Common myeloid progenitor, CD34-positive (primary cell): Measurements from ENCODE around the gene ETV3L.

Experiments used
- CTCF ChIA-PET: fragments of 350-600 bp; sonication (Branson Sonifier 250); formaldehyde crosslinking; loops from one replicate; lab custom pipeline; 2021; ENCODE audit warnings: antibody characterized with exemption; lab: Charles Lee
- POLR2A ChIA-PET: fragments of 350-600 bp; sonication (Branson Sonifier 250); formaldehyde crosslinking; loops from one replicate; lab custom pipeline; 2021; ENCODE audit warnings: antibody characterized with exemption; lab: Charles Lee
- DNase-seq, 3 donors: peaks; one replicate each; pipeline versions ENCODE4 v3.0.0 to v3.0.0-alpha.2; 2013
- H3K27ac ChIP-seq, 2 experiments: 1 replicate in 1 of 2; 2 replicates in 1 of 2; pipeline ENCODE4 v1.7.0; 2013; ENCODE audit warnings: inconsistent platforms in 2 of 2, low read length in 2 of 2, mild to moderate bottlenecking in 2 of 2, low read depth in 1 of 2, moderate library complexity in 1 of 2; ENCODE audit not compliant: severe bottlenecking in 2 of 2, insufficient read depth in 1 of 2, poor library complexity in 1 of 2
- H3K27me3 ChIP-seq, 5 experiments: replicated peaks in 2 of 5; 1 replicate in 3 of 5; 2 replicates in 2 of 5; pipeline versions ENCODE4 v1.6.1 to v1.7.0; 2013; ENCODE audit warnings: low read length in 4 of 5, mild to moderate bottlenecking in 2 of 5, moderate library complexity in 2 of 5, inconsistent platforms in 1 of 5; ENCODE audit not compliant: insufficient read depth in 5 of 5, control insufficient read depth in 4 of 5
- H3K36me3 ChIP-seq, 4 experiments: 1 replicate in 2 of 4; 2 replicates in 2 of 4; pipeline versions ENCODE4 v1.6.1 to v1.7.0; 2013; ENCODE audit warnings: low read length in 3 of 4, control low read depth in 1 of 4, mild to moderate bottlenecking in 1 of 4; ENCODE audit not compliant: control insufficient read depth in 4 of 4, insufficient read depth in 4 of 4
- H3K4me1 ChIP-seq, 4 experiments: 1 replicate in 3 of 4; 2 replicates in 1 of 4; pipeline versions ENCODE4 v1.6.1 to v1.7.1; 2013; ENCODE audit warnings: low read length in 3 of 4, mild to moderate bottlenecking in 3 of 4, control low read depth in 1 of 4, inconsistent platforms in 1 of 4, moderate library complexity in 1 of 4; ENCODE audit not compliant: control insufficient read depth in 4 of 4, insufficient read depth in 4 of 4; ENCODE audit errors: control extremely low read depth in 1 of 4
- H3K4me3 ChIP-seq, 7 experiments: 1 replicate in 4 of 7; 2 replicates in 3 of 7; pipeline versions ENCODE4 v1.5.1 to v1.7.0; 2013; ENCODE audit warnings: mild to moderate bottlenecking in 7 of 7, low read length in 6 of 7, moderate library complexity in 6 of 7, inconsistent platforms in 2 of 7, low read depth in 2 of 7, control low read depth in 1 of 7; ENCODE audit not compliant: insufficient read depth in 4 of 7, control insufficient read depth in 1 of 7; ENCODE audit errors: extremely low read depth in 1 of 7
- H3K9me3 ChIP-seq, 5 experiments: 1 replicate in 4 of 5; 2 replicates in 1 of 5; pipeline versions ENCODE4 v1.6.1 to v1.7.1; 2013; ENCODE audit warnings: low read length in 4 of 5, mild to moderate bottlenecking in 2 of 5, inconsistent platforms in 1 of 5, low read depth in 1 of 5, moderate library complexity in 1 of 5; ENCODE audit not compliant: control insufficient read depth in 4 of 5, insufficient read depth in 2 of 5; ENCODE audit errors: control extremely low read depth in 1 of 5
- WGBS: methylation state at CpG from one replicate; pipeline ENCODE4 v1.1.5; 2013; ENCODE audit not compliant: insufficient coverage; 5-methylcytosine and 5-hydroxymethylcytosine counted together

ETV3L gene

DNA sequence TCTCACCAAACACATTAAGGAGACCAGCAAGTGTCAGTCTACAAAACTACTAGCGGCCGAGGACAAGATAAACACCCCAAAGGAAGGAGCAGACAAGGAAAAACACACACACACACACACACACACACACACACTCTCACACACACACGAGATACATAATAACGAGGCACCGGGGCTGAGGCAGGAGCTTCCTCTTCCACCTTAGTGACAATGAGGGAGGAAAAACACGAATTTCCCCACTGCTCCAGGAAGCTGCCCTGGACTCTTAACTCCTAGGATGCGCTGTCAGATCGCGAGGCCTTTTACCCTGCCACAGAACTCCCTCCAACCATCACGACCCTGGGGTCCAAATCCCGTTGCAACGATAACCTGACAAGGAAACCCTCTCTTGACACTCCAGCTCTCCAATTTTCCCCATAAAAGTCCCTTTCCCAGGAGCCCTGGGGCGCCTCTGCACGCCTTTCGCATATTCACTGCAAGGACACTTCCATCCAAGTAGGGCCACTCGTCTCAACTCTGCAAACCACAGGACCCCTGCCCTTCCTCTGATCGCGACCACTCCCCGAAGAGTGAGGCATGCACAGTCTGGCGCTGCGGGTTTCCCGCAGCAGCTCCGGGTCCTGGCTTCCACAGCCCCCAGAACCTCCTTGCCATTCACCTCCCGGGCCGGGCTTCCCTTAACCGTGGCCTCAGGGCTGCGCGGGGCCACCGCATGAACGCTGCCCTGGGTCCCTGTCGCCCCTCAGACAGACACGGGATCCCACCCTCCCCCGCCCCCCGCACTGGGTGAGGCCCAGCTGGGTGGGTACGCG is 38.0 kb upstream of the ETV3L start:
- H3K9me3 ChIP-seq, result no peaks in the 10 kb centered on the region
- H3K4me1 ChIP-seq, result peaks cover 21 to 43% (median 28%) of the 10 kb centered on the region in 4 experiments
- H3K4me3 ChIP-seq, result peak overlapping the region; percentile 80 to 97 (median 94)
- no peaks in the 10 kb centered on the region for H3K27me3 ChIP-seq
- ChIA-PET CTCF (interaction anchor here (0.6 to 15.6 kb wide), 3 partner anchors 9 to 47 kb away, joined by 3 to 180 read pairs (median 3); no protein-coding TSS in a partner anchor), POLR2A (interaction anchor here (1.0 to 3.4 kb wide), 4 partner anchors 10 to 64 kb away, joined by 3 to 31 read pairs (median 8); no protein-coding TSS in a partner anchor)
- under 1% methylated on average over 22 of the region's 36 CpGs for WGBS
- DNase-seq, result peak; percentile 40 to 64 (median 47)
- H3K36me3 ChIP-seq, result peaks cover 14 to 35% (median 26%) of the 10 kb centered on the region in 4 experiments
- peak overlapping the region; percentile 91 to 96 for H3K27ac ChIP-seq

DNA sequence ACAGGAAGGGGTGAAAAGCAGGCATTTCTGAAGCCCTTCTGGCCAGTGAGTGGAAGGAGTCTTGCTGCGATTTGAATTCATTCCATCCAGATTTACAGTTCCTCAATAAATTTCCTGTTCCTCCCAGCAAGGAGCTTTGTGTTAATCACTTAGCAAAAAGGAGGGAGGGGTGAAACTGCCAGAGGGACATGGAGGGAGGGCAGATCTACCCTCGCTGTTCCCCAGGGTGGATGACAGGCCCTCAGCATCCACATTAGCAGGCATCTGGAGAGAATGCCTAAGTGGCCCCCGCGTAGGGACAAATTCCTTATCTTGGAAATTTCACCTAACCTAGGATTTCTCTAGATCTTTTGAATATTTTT is 37.4 kb upstream of the ETV3L start:
- DNase-seq, result peak in 2 of 3 donors; percentile 15 to 20
- peaks cover 21 to 43% (median 28%) of the 10 kb centered on the region in 4 experiments for H3K4me1 ChIP-seq
- H3K4me3 ChIP-seq, result peak overlapping the region; percentile 14 to 97 (median 94)
- WGBS, result 22% methylated on average over 3 of the region's 4 CpGs
- H3K27me3 ChIP-seq, result no peaks in the 10 kb centered on the region
- CTCF ChIA-PET, result interaction anchor here (1.3 to 15.6 kb wide), 2 partner anchors 17 to 46 kb away, joined by 3 to 180 read pairs; no protein-coding TSS in a partner anchor
- POLR2A ChIA-PET, result interaction anchor here (1.1 to 3.4 kb wide), 2 partner anchors 12 to 18 kb away, joined by 4 to 31 read pairs; no protein-coding TSS in a partner anchor
- peak overlapping the region; percentile 91 to 96 for H3K27ac ChIP-seq
- no peaks in the 10 kb centered on the region for H3K9me3 ChIP-seq
- peaks cover 15 to 41% (median 31%) of the 10 kb centered on the region in 4 experiments for H3K36me3 ChIP-seq

DNA sequence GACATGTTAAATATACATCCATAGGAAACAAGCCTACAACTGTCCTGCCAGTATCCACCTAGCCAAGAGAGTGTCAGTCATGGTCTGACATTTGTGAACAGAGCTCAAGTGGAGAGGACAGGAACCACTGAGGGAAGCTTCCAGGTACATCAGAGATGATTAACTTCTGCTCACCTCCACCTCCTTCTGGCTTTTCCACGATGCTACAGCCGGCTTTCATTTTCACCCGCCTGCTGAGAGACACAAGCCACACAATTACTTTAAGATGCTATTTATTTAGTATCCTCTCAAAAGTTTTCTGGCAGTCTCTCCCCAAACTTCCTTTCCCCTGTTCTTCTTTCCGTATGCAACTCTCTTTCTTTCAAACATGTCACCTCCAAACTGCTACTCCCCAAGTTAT is 36.5 kb upstream of the ETV3L start:
- Histone ChIP-seq H3K27ac (peak overlapping the region in 1 of 2 experiments; percentile 96), H3K4me3 (no peak overlapping the region), H3K27me3 (no peaks in the 10 kb centered on the region), H3K4me1 (peaks cover 21 to 43% (median 28%) of the 10 kb centered on the region in 4 experiments), H3K9me3 (no peaks in the 10 kb centered on the region), H3K36me3 (peaks cover 21 to 49% (median 39%) of the 10 kb centered on the region in 4 experiments)
- CTCF ChIA-PET, result interaction anchor here (1.0 to 15.6 kb wide), 9 partner anchors 11 to 46 kb away, joined by 3 to 180 read pairs (median 5); no protein-coding TSS in a partner anchor
- no peak for DNase-seq
- 82% methylated on average over 3 of the region's 4 CpGs for WGBS
- POLR2A ChIA-PET, result no interaction called here

DNA sequence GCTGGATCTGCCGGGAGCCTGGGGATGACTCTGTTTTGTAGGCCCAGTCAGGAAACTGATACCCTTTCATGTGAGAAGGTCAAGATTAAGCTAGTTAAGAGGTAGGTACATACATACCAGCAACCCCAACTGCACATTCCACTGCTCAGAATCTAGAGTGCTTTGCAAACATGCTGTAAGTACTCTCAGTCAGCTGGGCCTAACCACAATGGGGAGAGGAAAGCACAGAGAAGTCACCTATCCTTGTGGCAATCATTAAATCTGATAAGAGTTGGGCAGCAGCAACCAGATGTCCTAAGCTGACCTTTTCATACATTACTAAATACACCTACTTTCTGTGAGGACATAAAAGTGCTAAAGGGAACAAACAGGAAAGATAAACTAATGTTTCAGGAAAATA is 36.0 kb upstream of the ETV3L start:
- no peaks in the 10 kb centered on the region for H3K9me3 ChIP-seq
- peaks cover 21 to 43% (median 28%) of the 10 kb centered on the region in 4 experiments for H3K4me1 ChIP-seq
- 100% methylated on average over 1 of the region's 1 CpG for WGBS
- DNase-seq, result no peak
- H3K36me3 ChIP-seq, result peaks cover 21 to 53% (median 42%) of the 10 kb centered on the region in 4 experiments
- ChIA-PET POLR2A (no interaction called here), CTCF (interaction anchor here (1.0 to 15.6 kb wide), 9 partner anchors 10 to 45 kb away, joined by 3 to 180 read pairs (median 5); no protein-coding TSS in a partner anchor)
- H3K27me3 ChIP-seq, result no peaks in the 10 kb centered on the region
- H3K4me3 ChIP-seq, result no peak overlapping the region
- no peak overlapping the region for H3K27ac ChIP-seq

DNA sequence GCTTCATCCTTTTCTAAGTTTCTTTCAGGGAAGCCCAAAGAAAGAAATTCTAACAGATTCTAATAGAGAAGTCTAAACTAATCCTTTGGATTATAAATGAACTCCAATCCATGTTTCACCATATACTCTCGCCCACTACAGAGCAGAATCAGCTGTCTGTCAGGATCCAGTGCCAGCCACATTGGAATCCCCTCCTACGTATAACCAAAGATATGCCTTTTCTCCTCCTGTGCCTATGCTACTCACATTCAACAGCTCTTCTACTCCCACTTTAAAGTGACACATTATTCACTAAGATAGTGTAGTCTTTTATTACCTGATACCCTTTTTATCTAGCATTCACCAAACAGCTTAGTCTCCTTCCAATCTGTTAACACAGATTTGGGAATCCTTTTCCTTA is 35.5 kb upstream of the ETV3L start:
- Histone ChIP-seq H3K36me3 (peaks cover 27 to 59% (median 46%) of the 10 kb centered on the region in 4 experiments), H3K9me3 (no peaks in the 10 kb centered on the region), H3K27me3 (no peaks in the 10 kb centered on the region), H3K27ac (no peak overlapping the region), H3K4me3 (no peak overlapping the region), H3K4me1 (peaks cover 21 to 43% (median 28%) of the 10 kb centered on the region in 4 experiments)
- ChIA-PET POLR2A (no interaction called here), CTCF (interaction anchor here (1.2 to 15.6 kb wide), 8 partner anchors 10 to 45 kb away, joined by 3 to 180 read pairs (median 6); no protein-coding TSS in a partner anchor)
- 96% methylated on average over 2 of the region's 2 CpGs for WGBS
- no peak for DNase-seq

DNA sequence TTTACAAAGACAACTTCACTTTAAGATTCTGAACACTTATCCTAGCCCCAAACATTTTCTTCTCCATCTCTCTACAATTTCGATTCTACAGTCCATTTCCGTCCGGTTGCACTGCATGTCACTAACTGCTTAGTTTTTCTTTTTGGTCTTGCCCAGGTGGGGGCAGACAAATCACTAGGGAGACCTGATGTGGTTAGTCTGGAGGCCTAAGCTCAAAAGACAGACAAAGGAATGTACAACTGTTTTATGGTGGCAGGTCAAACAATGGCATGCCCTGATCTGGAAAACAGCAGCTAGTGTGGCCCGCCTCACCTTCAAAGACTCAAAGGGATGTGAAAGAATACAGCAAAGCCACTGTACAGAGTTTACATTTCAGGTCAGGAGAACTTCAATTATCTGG is 34.8 kb upstream of the ETV3L start:
- H3K27ac ChIP-seq, result no peak overlapping the region
- H3K4me1 ChIP-seq, result peaks cover 21 to 43% (median 28%) of the 10 kb centered on the region in 4 experiments
- POLR2A ChIA-PET, result interaction anchor here (1.3 kb wide), 1 partner anchor 20 kb away, joined by 3 read pairs; no protein-coding TSS in a partner anchor
- no peak for DNase-seq
- CTCF ChIA-PET, result interaction anchor here (1.3 to 15.6 kb wide), 6 partner anchors 14 to 47 kb away, joined by 3 to 180 read pairs (median 7); no protein-coding TSS in a partner anchor
- 96% methylated on average over 2 of the region's 4 CpGs for WGBS
- no peaks in the 10 kb centered on the region for H3K27me3 ChIP-seq
- H3K4me3 ChIP-seq, result no peak overlapping the region
- H3K9me3 ChIP-seq, result no peaks in the 10 kb centered on the region
- H3K36me3 ChIP-seq, result peaks cover 30 to 62% (median 49%) of the 10 kb centered on the region in 4 experiments
